ENCODE measurements around the gene GFOD2. TPM values are rescaled to one million over a fixed set of nuclear protein-coding genes. Genes with fewer than 3 reads are reported as not detected.

The GFOD2 gene
- total and polyA plus RNA-seq, 2 of the 13 experiments (the other 11 are each of a cell fraction or from before 2014, with no cell fraction given), result 11.1 to 17.2 TPM

- TF ChIP-seq THAP9 (CRISPR knock-in tag; IDR thresholded peaks at IDR 0.05; ENCODE audit: borderline replicate concordance), result peak; percentile 80; the same call in 1 of the 2 replicates
- peak; percentile 58 for TF ChIP-seq TFDP2 (CRISPR knock-in tag; IDR thresholded peaks at IDR 0.05)
- TF ChIP-seq ZNF235 (CRISPR knock-in tag; IDR thresholded peaks at IDR 0.05; ENCODE audit: borderline replicate concordance), result peak; percentile 95; the same call in 1 of the 2 replicates
- no peak for TF ChIP-seq ONECUT2 (CRISPR knock-in tag; IDR thresholded peaks at IDR 0.05)
- TF ChIP-seq SALL2 (CRISPR knock-in tag; IDR thresholded peaks at IDR 0.05), result no peak; the same call in 1 of the 2 replicates
- peak; percentile 46; the same call in 1 of the 2 replicates for TF ChIP-seq GABPA (IDR thresholded peaks at IDR 0.05; ENCODE audit: low read depth, low read length)
- TF ChIP-seq GABPA (CRISPR knock-in tag; IDR thresholded peaks at IDR 0.05; ENCODE audit: low read depth), result peak; percentile 88
- no peak for TF ChIP-seq ZUFSP (CRISPR knock-in tag; IDR thresholded peaks at IDR 0.05; ENCODE audit: borderline replicate concordance)
- no peak for TF ChIP-seq SKIL (CRISPR knock-in tag; IDR thresholded peaks at IDR 0.05; ENCODE audit: borderline replicate concordance)
- no peak for TF ChIP-seq ZSCAN22 (CRISPR knock-in tag; IDR thresholded peaks at IDR 0.05)
- TF ChIP-seq NFKBIZ (CRISPR knock-in tag; IDR thresholded peaks at IDR 0.05), result no peak
- TF ChIP-seq SNAPC2 (CRISPR knock-in tag; IDR thresholded peaks at IDR 0.05), result no peak
- 0 out of 2 replicates have a peak, but pooled peaks have one; percentile 16 for TF ChIP-seq PHF21A (CRISPR knock-in tag; IDR thresholded peaks at IDR 0.05)
- no peak for TF ChIP-seq SSRP1 (CRISPR knock-in tag; IDR thresholded peaks at IDR 0.05)
- peak; percentile 93 for TF ChIP-seq ZNF781 (CRISPR knock-in tag; IDR thresholded peaks at IDR 0.05; ENCODE audit: borderline replicate concordance, not compliant biosample characterization)
- no peak for TF ChIP-seq ZNF296 (CRISPR knock-in tag; conservative IDR thresholded peaks at IDR 0.05)
- no peak; the same call in 1 of the 2 replicates for TF ChIP-seq NCOA2 (CRISPR knock-in tag; IDR thresholded peaks at IDR 0.05)
- no peak for TF ChIP-seq IKZF4 (CRISPR knock-in tag; IDR thresholded peaks at IDR 0.05; ENCODE audit: borderline replicate concordance, low read depth, not compliant biosample characterization)
- no peak for TF ChIP-seq HBP1 (CRISPR knock-in tag; IDR thresholded peaks at IDR 0.05; ENCODE audit: low read depth)
- TF ChIP-seq SAFB2 (CRISPR knock-in tag; IDR thresholded peaks at IDR 0.05; ENCODE audit: borderline replicate concordance, low read depth), result 0 out of 2 replicates have a peak, but pooled peaks have one; percentile 60
These were observed at the start of gene GFOD2 (continued) for GRCh38 chr16:67719048-67719777.
